Measurements from ENCODE around the gene PLCG1.

DNA sequence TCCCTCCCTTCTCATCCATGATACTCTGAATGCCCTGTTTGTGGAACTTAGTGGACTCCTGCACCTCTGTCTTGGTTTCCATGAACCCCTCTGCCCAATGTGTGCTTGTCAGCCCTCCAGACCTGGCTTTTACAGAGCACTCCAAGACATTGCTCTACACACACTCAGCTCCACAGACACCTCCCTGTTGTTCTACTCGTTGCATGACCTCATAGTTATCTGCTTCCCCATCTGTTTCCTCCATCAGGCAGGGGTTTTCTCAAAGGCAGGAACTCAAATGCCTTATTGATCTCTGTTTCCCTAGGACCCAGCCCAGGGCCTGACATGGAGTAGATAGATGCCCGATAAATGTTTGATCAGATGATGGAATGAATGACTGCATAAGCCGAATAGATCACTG, 13.3 kb downstream of the PLCG1 start:
- TF ChIP-seq, protein P1, sequence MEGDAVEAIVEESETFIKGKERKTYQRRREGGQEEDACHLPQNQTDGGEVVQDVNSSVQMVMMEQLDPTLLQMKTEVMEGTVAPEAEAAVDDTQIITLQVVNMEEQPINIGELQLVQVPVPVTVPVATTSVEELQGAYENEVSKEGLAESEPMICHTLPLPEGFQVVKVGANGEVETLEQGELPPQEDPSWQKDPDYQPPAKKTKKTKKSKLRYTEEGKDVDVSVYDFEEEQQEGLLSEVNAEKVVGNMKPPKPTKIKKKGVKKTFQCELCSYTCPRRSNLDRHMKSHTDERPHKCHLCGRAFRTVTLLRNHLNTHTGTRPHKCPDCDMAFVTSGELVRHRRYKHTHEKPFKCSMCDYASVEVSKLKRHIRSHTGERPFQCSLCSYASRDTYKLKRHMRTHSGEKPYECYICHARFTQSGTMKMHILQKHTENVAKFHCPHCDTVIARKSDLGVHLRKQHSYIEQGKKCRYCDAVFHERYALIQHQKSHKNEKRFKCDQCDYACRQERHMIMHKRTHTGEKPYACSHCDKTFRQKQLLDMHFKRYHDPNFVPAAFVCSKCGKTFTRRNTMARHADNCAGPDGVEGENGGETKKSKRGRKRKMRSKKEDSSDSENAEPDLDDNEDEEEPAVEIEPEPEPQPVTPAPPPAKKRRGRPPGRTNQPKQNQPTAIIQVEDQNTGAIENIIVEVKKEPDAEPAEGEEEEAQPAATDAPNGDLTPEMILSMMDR (IDR thresholded peaks at IDR 0.05), result no peak
- no peak for TF ChIP-seq POLR2A (IDR thresholded peaks at IDR 0.05)

All from adrenal gland (tissue), 5 donors.